Effector CD4-positive, alpha-beta T cell (primary cell): ENCODE data around the gene NMD3.
"Not testable (repeated sequence)": the region's sequence is repeated elsewhere in the genome, so short reads cannot be mapped to it uniquely, and the experiment has no call there.

Experiments
- DNase-seq: peaks from one replicate; pipeline ENCODE4 v3.0.0-alpha.2; 2020
- total RNA-seq: gene quantifications from one replicate; lab custom pipeline; 2026; lab: John Stamatoyannopoulos, UW

The NMD3 gene
- 56.7 reads per million, percentile 71 among the genes with 10 or more reads in this experiment for total RNA-seq

GRCh38 chr3:161220850-161221753 is at the start of gene NMD3:
NMD3 (plus strand) TSS chr3:161221311; CDS start chr3:161222014, 703 bp downstream.
- DNase-seq = peak; percentile 88

GRCh38 chr3:161171639-161172552 is 49.2 kb upstream of the NMD3 start:
- no peak for DNase-seq

GRCh38 chr3:161175506-161175905 is 45.6 kb upstream of the NMD3 start:
- DNase-seq = no peak

GRCh38 chr3:161177991-161178390 is 43.1 kb upstream of the NMD3 start:
- no peak for DNase-seq

- DNase-seq = not testable (repeated sequence)
These were observed 39.7 kb upstream of the NMD3 start for GRCh38 chr3:161181371-161181770.

- DNase-seq = no peak
These were observed 34.1 kb upstream of the NMD3 start for GRCh38 chr3:161187046-161187445.

GRCh38 chr3:161197855-161198850 is 23.0 kb upstream of the NMD3 start:
- no peak for DNase-seq

GRCh38 chr3:161199926-161200325 is 21.2 kb upstream of the NMD3 start:
- DNase-seq = no peak

GRCh38 chr3:161203485-161204098 is 17.5 kb upstream of the NMD3 start:
- DNase-seq = no peak

GRCh38 chr3:161208931-161209330 is 12.2 kb upstream of the NMD3 start:
- DNase-seq = no peak

- no peak for DNase-seq
These were observed 8.8 kb upstream of the NMD3 start for GRCh38 chr3:161212171-161212771.

GRCh38 chr3:161212906-161213305 is 8.2 kb upstream of the NMD3 start:
- no peak for DNase-seq

GRCh38 chr3:161213644-161214043 is 7.5 kb upstream of the NMD3 start:
- DNase-seq = no peak

- DNase-seq = no peak
These were observed 5.9 kb upstream of the NMD3 start for GRCh38 chr3:161215185-161215584.

- no peak for DNase-seq
These were observed 3.6 kb upstream of the NMD3 start for GRCh38 chr3:161217496-161217895.

GRCh38 chr3:161219495-161219894 is 1.6 kb upstream of the NMD3 start:
- DNase-seq = no peak

GRCh38 chr3:161221806-161222600 is 892 bp downstream of the NMD3 start:
- no peak for DNase-seq

- no peak for DNase-seq
These were observed 1.6 kb downstream of the NMD3 start for GRCh38 chr3:161222662-161223061.

GRCh38 chr3:161224786-161225185 is 3.7 kb downstream of the NMD3 start:
- no peak for DNase-seq

- no peak for DNase-seq
These were observed 9.6 kb downstream of the NMD3 start for GRCh38 chr3:161230621-161231171.
